HepG2 (cell line): Measurements from ENCODE around the gene CTDSP1. TPM values are rescaled to one million over a fixed set of nuclear protein-coding genes. Genes with fewer than 3 reads are reported as not detected.

Experiments
- ARHGAP35 ChIP-seq: sonication (generic); formaldehyde crosslinking; IDR thresholded peaks from 2 replicates; pipeline ENCODE4 v1.9.0; 2022; ENCODE audit warnings: mild to moderate bottlenecking, inconsistent platforms, moderate library complexity, missing genetic modification reagents, borderline replicate concordance
- ASH2L ChIP-seq: fragments of 300-600, 200-600 bp; sonication (generic); IDR thresholded peaks from 2 replicates; pipeline ENCODE4 v1.7.0; 2017; ENCODE audit warnings: low read depth, mild to moderate bottlenecking, moderate library complexity, mixed read lengths, low read length; ENCODE audit not compliant: insufficient read length
- DR1 ChIP-seq: sonication (generic); formaldehyde crosslinking; IDR thresholded peaks from 2 replicates; pipeline ENCODE4 v1.8.0; 2021; ENCODE audit warnings: mild to moderate bottlenecking, missing genetic modification reagents, inconsistent platforms
- EEA1 ChIP-seq: sonication (generic); formaldehyde crosslinking; IDR thresholded peaks from 2 replicates; pipeline ENCODE4 v1.5.1; 2020; ENCODE audit warnings: mild to moderate bottlenecking, missing genetic modification reagents, borderline replicate concordance
- IRX3 ChIP-seq: sonication (generic); formaldehyde crosslinking; IDR thresholded peaks from 2 replicates; pipeline ENCODE4 v1.8.1; 2023; ENCODE audit warnings: mild to moderate bottlenecking, low read depth, missing genetic modification reagents, borderline replicate concordance
- ISL2 ChIP-seq: sonication (generic); formaldehyde crosslinking; IDR thresholded peaks from 2 replicates; pipeline ENCODE4 v1.5.0; 2020; ENCODE audit warnings: missing genetic modification reagents
- KDM6A ChIP-seq: IDR thresholded peaks from 2 replicates; pipeline ENCODE4 v1.6.1; 2016; ENCODE audit warnings: low read depth
- KLF9 ChIP-seq: IDR thresholded peaks from 2 replicates; pipeline ENCODE4 v1.6.1; 2016; ENCODE audit warnings: low read depth
- MXI1 ChIP-seq: IDR thresholded peaks from 3 replicates; pipeline ENCODE4 v1.6.1; 2012; ENCODE audit warnings: low read depth, low read length, inconsistent platforms, borderline replicate concordance
- NFYB ChIP-seq: sonication (generic); formaldehyde crosslinking; IDR thresholded peaks from 2 replicates; pipeline ENCODE4 v1.4.0; 2020; ENCODE audit warnings: missing genetic modification reagents
- NONO ChIP-seq, 2 experiments: fragments of 450-650 bp in 1 of 2; sonication (generic) in 1 of 2; formaldehyde crosslinking in 1 of 2; IDR thresholded peaks in 1 of 2; conservative IDR thresholded peaks in 1 of 2; 2 replicates each; pipeline versions ENCODE4 v1.6.1 to v1.8.0; 2017 to 2022; ENCODE audit warnings: mild to moderate bottlenecking in 1 of 2, missing genetic modification reagents in 1 of 2, moderate library complexity in 1 of 2
- RARA ChIP-seq: IDR thresholded peaks from 2 replicates; pipeline ENCODE4 v1.6.1; 2016; ENCODE audit warnings: missing genetic modification reagents, missing compliant biosample characterization
- SALL2 ChIP-seq: sonication (generic); formaldehyde crosslinking; IDR thresholded peaks from 2 replicates; pipeline ENCODE4 v1.8.1; 2023; ENCODE audit warnings: mild to moderate bottlenecking, missing genetic modification reagents, inconsistent platforms
- TCF7L2 ChIP-seq: IDR thresholded peaks from 2 replicates; pipeline ENCODE4 v1.6.1; 2011; ENCODE audit warnings: mild to moderate bottlenecking, low read depth, low read length, moderate library complexity
- TEAD2 ChIP-seq: sonication (generic); formaldehyde crosslinking; IDR thresholded peaks from 2 replicates; pipeline ENCODE4 v1.9.0; 2021; ENCODE audit warnings: missing genetic modification reagents
- TRAFD1 ChIP-seq: sonication (generic); formaldehyde crosslinking; IDR thresholded peaks from 2 replicates; pipeline ENCODE4 v1.5.1; 2020; ENCODE audit warnings: missing genetic modification reagents, mild to moderate bottlenecking, borderline replicate concordance
- UBTF ChIP-seq: sonication (generic); formaldehyde crosslinking; IDR thresholded peaks from 2 replicates; pipeline ENCODE4 v1.4.0; 2020; ENCODE audit warnings: mild to moderate bottlenecking, missing genetic modification reagents
- ZBTB46 ChIP-seq: sonication (generic); formaldehyde crosslinking; IDR thresholded peaks from 2 replicates; pipeline ENCODE4 v1.4.0; 2020; ENCODE audit warnings: mild to moderate bottlenecking, missing genetic modification reagents, borderline replicate concordance
- ZNF138 ChIP-seq: sonication (generic); formaldehyde crosslinking; IDR thresholded peaks from 2 replicates; pipeline ENCODE4 v1.5.0; 2020; ENCODE audit warnings: mild to moderate bottlenecking, low read depth, missing genetic modification reagents
- ZNF263 ChIP-seq: sonication (generic); formaldehyde crosslinking; IDR thresholded peaks from 2 replicates; pipeline ENCODE4 v1.4.0; 2020; ENCODE audit warnings: missing genetic modification reagents
- ZNF282 ChIP-seq: fragments of 450-650 bp; IDR thresholded peaks from 2 replicates; pipeline ENCODE4 v1.6.1; 2018; ENCODE audit not compliant: partially characterized antibody
- ZNF546 ChIP-seq: sonication (generic); formaldehyde crosslinking; conservative IDR thresholded peaks from 2 replicates; pipeline ENCODE4 v1.8.1; 2023; ENCODE audit warnings: mild to moderate bottlenecking, missing genetic modification reagents
- ZNF709 ChIP-seq: sonication (generic); formaldehyde crosslinking; IDR thresholded peaks from 2 replicates; pipeline ENCODE4 v1.5.0; 2020; ENCODE audit warnings: mild to moderate bottlenecking, missing genetic modification reagents
- ZSCAN5A ChIP-seq: sonication (generic); formaldehyde crosslinking; IDR thresholded peaks from 2 replicates; pipeline ENCODE4 v1.8.0; 2022; ENCODE audit warnings: mild to moderate bottlenecking, missing genetic modification reagents, borderline replicate concordance
- polyA plus RNA-seq, 8 experiments: library from polyadenylated mRNA; depleted of rRNA in 3 of 8; stranded (reverse) in 7 of 8; unstranded in 1 of 8; fragments of >200 nt; fragmentation: Illumina TruSeq in 4 of 8; extraction: Trizol in 4 of 8; gene quantifications; 2 replicates each; pipeline versions ENCODE4 v1.2.1 to v1.2.3, GENCODE V29; 2011 to 2016; ENCODE audit warnings: low read depth in 4 of 8, missing spikeins in 1 of 8, mixed read lengths in 1 of 8; ENCODE audit not compliant: insufficient read depth in 1 of 8
- total RNA-seq, 5 experiments: library from RNA; depleted of rRNA; stranded (reverse); fragments of >200 nt; fragmentation: Illumina TruSeq; extraction: Trizol; gene quantifications; 2 replicates each; pipeline ENCODE4 v1.2.3, GENCODE V29; 2016; ENCODE audit warnings: low read depth in 1 of 5

The CTDSP1 gene
- total and polyA plus RNA-seq, 2 of the 13 experiments (the other 11 are each of a cell fraction or from before 2014, with no cell fraction given), result 91.0 to 268 TPM

GRCh38 chr2:218405746-218406208, 6.1 kb downstream of the CTDSP1 start (continued):
- TF ChIP-seq DR1 (CRISPR knock-in tag) (no peak), EEA1 (CRISPR knock-in tag) (peak; percentile 83; the same call in 1 of the 2 replicates), KLF9 (0 out of 2 replicates have a peak, but pooled peaks have one; percentile 21), RARA (CRISPR knock-in tag) (no peak), SALL2 (no peak), TCF7L2 (no peak), ZBTB46 (CRISPR knock-in tag) (no peak), MXI1 (no peak), KDM6A (CRISPR knock-in tag) (no peak), TEAD2 (CRISPR knock-in tag) (no peak), ZSCAN5A (0 out of 2 replicates have a peak, but pooled peaks have one; percentile 39), ZNF546 (CRISPR knock-in tag) (0 out of 2 replicates have a peak, but pooled peaks have one; percentile 9), IRX3 (CRISPR knock-in tag) (peak; percentile 86; the same call in 1 of the 2 replicates), ZNF138 (CRISPR knock-in tag) (no peak), ZNF282 (no peak), ASH2L (no peak), UBTF (CRISPR knock-in tag) (no peak; the same call in 1 of the 2 replicates), ARHGAP35 (CRISPR knock-in tag) (no peak; the same call in 1 of the 2 replicates), TRAFD1 (CRISPR knock-in tag) (no peak), ZNF263 (CRISPR knock-in tag) (no peak), NONO (IDR thresholded peaks at IDR 0.05) (no peak), NONO (CRISPR knock-in tag; conservative IDR thresholded peaks at IDR 0.05) (peak; percentile 54; the same call in 1 of the 2 replicates), ZNF709 (CRISPR knock-in tag) (peak; percentile 66; the same call in 1 of the 2 replicates), NFYB (peak; percentile 28; the same call in 1 of the 2 replicates), ISL2 (CRISPR knock-in tag) (no peak; the same call in 1 of the 2 replicates)
